ENCODE measurements around the gene CBX8.

Gene CBX8

DNA sequence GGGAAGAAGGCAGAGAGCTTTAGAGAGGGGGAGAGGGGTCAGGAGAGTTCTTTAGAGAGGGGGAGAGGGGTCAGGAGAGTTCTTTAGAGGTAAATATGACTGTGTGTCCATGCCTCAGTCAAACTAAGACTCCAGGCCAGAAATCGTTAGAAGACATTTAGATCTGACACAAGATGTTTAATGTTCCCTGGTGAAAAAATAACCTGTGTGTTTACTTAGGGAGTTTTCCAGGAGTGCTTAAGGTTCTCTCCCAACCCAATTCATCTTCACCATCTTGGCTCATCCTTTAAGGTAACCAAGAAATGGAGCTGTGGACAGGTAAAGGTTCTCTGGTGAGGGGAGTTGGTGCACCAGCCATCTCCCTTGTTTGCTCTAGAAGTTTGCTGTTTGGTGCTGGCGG, 32.6 kb upstream of the CBX8 start:
- TF ChIP-seq, protein P1, sequence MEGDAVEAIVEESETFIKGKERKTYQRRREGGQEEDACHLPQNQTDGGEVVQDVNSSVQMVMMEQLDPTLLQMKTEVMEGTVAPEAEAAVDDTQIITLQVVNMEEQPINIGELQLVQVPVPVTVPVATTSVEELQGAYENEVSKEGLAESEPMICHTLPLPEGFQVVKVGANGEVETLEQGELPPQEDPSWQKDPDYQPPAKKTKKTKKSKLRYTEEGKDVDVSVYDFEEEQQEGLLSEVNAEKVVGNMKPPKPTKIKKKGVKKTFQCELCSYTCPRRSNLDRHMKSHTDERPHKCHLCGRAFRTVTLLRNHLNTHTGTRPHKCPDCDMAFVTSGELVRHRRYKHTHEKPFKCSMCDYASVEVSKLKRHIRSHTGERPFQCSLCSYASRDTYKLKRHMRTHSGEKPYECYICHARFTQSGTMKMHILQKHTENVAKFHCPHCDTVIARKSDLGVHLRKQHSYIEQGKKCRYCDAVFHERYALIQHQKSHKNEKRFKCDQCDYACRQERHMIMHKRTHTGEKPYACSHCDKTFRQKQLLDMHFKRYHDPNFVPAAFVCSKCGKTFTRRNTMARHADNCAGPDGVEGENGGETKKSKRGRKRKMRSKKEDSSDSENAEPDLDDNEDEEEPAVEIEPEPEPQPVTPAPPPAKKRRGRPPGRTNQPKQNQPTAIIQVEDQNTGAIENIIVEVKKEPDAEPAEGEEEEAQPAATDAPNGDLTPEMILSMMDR (conservative IDR thresholded peaks at IDR 0.05): no peak
- TF ChIP-seq ZFX (IDR thresholded peaks at IDR 0.05): no peak
- H3K27ac ChIP-seq: peak overlapping the region; percentile 98

GRCh38 chr17:79829004-79829403, 32.1 kb upstream of the CBX8 start:
- peak overlapping the region; percentile 98 for H3K27ac ChIP-seq

DNA sequence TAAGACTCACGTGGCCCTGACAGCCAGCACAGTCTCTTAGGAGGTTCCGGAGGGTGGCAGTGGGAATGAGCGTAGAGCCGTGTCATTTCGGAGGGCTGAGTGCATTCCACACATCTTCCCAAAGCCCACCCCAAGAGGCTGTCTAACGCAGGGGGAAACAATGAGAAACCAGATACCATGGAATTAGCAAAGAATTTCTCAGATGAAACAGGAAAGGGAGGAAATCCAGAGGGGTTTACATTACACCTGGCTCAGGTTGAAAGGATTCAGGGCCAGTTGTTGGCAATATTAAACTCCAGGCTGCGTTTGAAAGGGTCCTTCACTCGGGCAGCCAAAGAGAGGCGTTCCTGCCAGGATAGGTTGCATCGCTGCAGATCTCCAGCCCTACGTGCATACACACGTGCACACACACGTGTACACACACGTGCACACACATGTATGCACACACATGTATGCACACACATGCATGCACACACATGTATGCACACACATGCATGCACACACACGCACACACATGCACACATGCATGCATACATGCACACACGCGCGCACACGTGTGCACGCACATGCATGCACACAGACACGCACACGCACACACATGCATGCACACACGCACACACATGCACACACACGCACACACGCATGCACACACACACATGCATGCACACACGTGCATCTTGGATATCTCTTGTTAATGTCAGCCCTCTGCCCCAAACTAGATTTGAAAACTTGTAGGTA, 30.1 kb upstream of the CBX8 start:
- TF ChIP-seq, protein P1 (conservative IDR thresholded peaks at IDR 0.05): no peak
- no peak for TF ChIP-seq ZFX (IDR thresholded peaks at IDR 0.05)
- peak overlapping the region; percentile 98 for H3K27ac ChIP-seq

More at GRCh38 chr17:79829004-79829403, 32.1 kb upstream of the CBX8 start:
- TF ChIP-seq ZFX (IDR thresholded peaks at IDR 0.05): no peak
- TF ChIP-seq, protein P1 (conservative IDR thresholded peaks at IDR 0.05): no peak

- H3K27ac ChIP-seq: peak overlapping the region; percentile 1; the same call in 1 of the 2 replicates
- TF ChIP-seq, protein P1 (conservative IDR thresholded peaks at IDR 0.05): no peak
- TF ChIP-seq ZFX (IDR thresholded peaks at IDR 0.05): no peak
Measured at GRCh38 chr17:79826204-79826680, 29.4 kb upstream of the CBX8 start.

- H3K27ac ChIP-seq: no peak overlapping the region; the same call in 1 of the 2 replicates
- no peak for TF ChIP-seq ZFX (IDR thresholded peaks at IDR 0.05)
- TF ChIP-seq, protein P1 (conservative IDR thresholded peaks at IDR 0.05): no peak
Measured at GRCh38 chr17:79825580-79825921, 28.7 kb upstream of the CBX8 start.

DNA sequence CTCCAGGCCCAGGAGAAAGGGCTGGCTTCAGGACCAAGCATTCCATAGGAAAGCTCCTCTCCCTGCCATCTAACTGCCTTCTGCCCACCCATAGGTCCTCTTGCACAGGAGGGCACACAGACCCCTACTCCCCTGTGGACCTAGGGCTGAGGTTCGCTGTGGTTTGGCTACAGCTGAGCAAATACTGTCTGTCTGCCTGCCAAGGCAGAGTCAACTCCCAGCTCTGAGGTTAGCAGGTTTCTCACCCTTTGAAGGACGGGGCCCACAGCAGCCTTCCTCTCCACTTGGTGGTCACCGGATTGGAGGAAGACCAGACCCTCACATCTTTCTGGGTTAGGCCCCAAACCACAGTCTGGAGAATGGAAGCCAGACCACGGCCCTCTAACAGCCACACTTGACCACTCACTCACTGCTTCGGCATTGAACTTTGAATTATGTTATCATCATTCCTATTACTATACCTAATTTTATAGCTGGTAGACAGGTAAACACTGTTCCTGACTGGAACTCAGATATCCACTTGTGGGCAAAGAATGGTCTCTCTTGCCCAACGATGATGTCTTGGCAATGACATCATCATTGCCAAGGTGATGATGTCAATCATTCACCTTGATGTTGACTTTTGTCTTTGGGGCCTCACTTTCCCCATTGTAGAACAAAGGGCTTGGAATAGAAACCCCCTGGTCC, 28.2 kb upstream of the CBX8 start:
- no peak for TF ChIP-seq ZFX (IDR thresholded peaks at IDR 0.05)
- TF ChIP-seq, protein P1 (conservative IDR thresholded peaks at IDR 0.05): no peak
- H3K27ac ChIP-seq: no peak overlapping the region

- no peak overlapping the region for H3K27ac ChIP-seq
- TF ChIP-seq, protein P1 (conservative IDR thresholded peaks at IDR 0.05): no peak
- TF ChIP-seq ZFX (IDR thresholded peaks at IDR 0.05): no peak
Measured at GRCh38 chr17:79824234-79824633, 27.4 kb upstream of the CBX8 start.

All from C4-2B (cell line).